ENCODE measurements around the gene PDE4D.

PDE4D gene

GRCh38 chr5:59093329-59093728 lies 800.2 kb downstream of the PDE4D start:
- H3K4me3 ChIP-seq (ENCODE audit: control insufficient read depth, low read depth, low read length): peak overlapping the region; percentile 45
- TF ChIP-seq, protein P1, sequence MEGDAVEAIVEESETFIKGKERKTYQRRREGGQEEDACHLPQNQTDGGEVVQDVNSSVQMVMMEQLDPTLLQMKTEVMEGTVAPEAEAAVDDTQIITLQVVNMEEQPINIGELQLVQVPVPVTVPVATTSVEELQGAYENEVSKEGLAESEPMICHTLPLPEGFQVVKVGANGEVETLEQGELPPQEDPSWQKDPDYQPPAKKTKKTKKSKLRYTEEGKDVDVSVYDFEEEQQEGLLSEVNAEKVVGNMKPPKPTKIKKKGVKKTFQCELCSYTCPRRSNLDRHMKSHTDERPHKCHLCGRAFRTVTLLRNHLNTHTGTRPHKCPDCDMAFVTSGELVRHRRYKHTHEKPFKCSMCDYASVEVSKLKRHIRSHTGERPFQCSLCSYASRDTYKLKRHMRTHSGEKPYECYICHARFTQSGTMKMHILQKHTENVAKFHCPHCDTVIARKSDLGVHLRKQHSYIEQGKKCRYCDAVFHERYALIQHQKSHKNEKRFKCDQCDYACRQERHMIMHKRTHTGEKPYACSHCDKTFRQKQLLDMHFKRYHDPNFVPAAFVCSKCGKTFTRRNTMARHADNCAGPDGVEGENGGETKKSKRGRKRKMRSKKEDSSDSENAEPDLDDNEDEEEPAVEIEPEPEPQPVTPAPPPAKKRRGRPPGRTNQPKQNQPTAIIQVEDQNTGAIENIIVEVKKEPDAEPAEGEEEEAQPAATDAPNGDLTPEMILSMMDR (conservative IDR thresholded peaks at IDR 0.05; ENCODE audit: control insufficient read depth, insufficient read depth, low read depth, low read length): no peak
- DNase-seq (ENCODE audit: low read depth): peak; percentile 59

GRCh38 chr5:59092758-59093157 lies 800.8 kb downstream of the PDE4D start:
- no peak for DNase-seq (ENCODE audit: low read depth)
- TF ChIP-seq, protein P1 (conservative IDR thresholded peaks at IDR 0.05; ENCODE audit: control insufficient read depth, insufficient read depth, low read depth, low read length): no peak
- peak overlapping the region; percentile 45 for H3K4me3 ChIP-seq (ENCODE audit: control insufficient read depth, low read depth, low read length)

DNA sequence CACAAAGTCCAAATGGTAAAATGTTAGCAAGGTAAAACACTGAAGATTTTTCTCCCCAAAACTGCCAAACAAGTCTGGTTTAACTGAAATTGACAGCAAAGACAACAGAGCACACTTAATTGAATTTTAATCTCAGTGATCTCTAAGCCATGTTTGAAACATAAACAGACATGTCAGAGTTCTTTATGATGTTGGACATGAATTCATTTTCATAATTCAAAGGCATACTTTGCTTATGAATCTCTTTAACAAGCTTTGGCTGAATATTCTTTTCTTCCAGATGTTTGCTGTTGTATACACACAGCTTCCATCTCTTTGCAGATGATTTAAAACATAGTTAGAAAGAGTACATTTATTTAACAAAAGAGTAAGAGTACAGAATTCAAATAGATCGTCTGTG lies 801.6 kb downstream of the PDE4D start:
- DNase-seq (ENCODE audit: low read depth): no peak
- TF ChIP-seq, protein P1 (conservative IDR thresholded peaks at IDR 0.05; ENCODE audit: control insufficient read depth, insufficient read depth, low read depth, low read length): no peak
- H3K4me3 ChIP-seq (ENCODE audit: control insufficient read depth, low read depth, low read length): no peak overlapping the region

DNA sequence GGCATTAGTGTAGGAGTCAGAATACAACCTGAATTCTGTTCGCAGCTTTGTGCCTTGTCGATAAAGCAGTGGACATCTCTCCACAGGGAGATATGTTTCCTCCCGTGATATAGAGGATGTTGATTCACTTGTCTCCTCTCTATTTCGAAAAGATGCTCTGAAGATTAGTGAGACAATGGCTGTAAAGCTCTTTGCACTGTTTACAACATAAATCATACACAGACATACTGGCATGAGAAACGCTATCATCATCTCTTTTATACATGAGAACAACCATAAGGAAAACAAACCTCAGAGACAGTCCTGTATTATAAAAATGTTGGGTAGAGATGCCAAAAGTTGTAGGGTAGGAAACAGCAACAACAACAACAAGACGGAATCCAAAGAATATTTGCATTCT lies 803.2 kb downstream of the PDE4D start:
- no peak for DNase-seq (ENCODE audit: low read depth)
- no peak overlapping the region for H3K4me3 ChIP-seq (ENCODE audit: control insufficient read depth, low read depth, low read length)
- TF ChIP-seq, protein P1 (conservative IDR thresholded peaks at IDR 0.05; ENCODE audit: control insufficient read depth, insufficient read depth, low read depth, low read length): no peak

DNA sequence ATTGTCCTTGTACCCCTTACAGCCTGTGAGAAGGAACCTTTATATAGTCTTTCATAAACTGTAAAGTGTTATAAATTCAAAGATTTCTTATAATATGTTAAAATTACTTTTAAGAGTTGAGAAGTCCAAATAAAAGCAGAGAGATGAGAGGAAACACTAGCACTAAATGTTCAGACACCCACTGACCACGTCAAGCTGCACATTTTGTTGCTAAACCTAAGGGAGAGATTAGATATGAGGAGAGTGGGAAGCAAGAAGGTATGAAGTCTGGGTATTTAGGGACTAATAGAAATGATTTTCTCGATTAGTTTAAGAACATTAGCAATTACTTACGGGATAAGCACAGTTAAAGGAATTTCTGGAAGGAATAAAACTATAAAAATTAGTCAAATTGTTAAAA lies 803.8 kb downstream of the PDE4D start:
- DNase-seq (ENCODE audit: low read depth): no peak
- H3K4me3 ChIP-seq (ENCODE audit: control insufficient read depth, low read depth, low read length): no peak overlapping the region
- TF ChIP-seq, protein P1 (conservative IDR thresholded peaks at IDR 0.05; ENCODE audit: control insufficient read depth, insufficient read depth, low read depth, low read length): no peak

- no peak overlapping the region for H3K4me3 ChIP-seq (ENCODE audit: control insufficient read depth, low read depth, low read length)
- TF ChIP-seq, protein P1 (conservative IDR thresholded peaks at IDR 0.05; ENCODE audit: control insufficient read depth, insufficient read depth, low read depth, low read length): no peak
- no peak for DNase-seq (ENCODE audit: low read depth)
Measured at GRCh38 chr5:59088546-59088945, 805.0 kb downstream of the PDE4D start.

DNA sequence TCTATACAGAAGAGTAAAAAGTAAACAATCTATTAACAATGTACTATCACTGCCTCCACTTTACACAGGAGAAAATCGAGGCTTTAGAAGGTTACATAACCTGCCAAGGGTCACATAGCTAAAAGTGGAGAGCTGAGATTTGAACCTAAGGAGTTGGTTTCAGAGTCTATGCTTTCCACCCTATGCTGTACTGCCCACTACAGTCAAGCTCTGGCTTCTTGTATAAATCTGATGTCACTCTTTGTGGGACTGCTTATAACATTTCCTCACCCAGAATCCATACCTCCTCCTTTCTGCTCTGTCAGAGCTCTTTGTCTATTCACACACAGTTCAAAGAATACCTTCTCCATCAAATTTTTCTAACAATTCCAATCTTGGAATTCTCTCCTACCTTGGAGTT lies 807.5 kb downstream of the PDE4D start:
- no peak for DNase-seq (ENCODE audit: low read depth)
- TF ChIP-seq, protein P1 (conservative IDR thresholded peaks at IDR 0.05; ENCODE audit: control insufficient read depth, insufficient read depth, low read depth, low read length): no peak
- H3K4me3 ChIP-seq (ENCODE audit: control insufficient read depth, low read depth, low read length): no peak overlapping the region
